Left ventricle myocardium superior (tissue), 1 donor: ENCODE results near the gene SPATS2. TPM values are rescaled to one million over a fixed set of nuclear protein-coding genes. Genes with fewer than 3 reads are reported as not detected.

Source experiments
- ATAC-seq: fragments of 200-7000 bp; cut with Tn5 transposase; one replicate; pipeline ENCODE4 v1.9.1; 2020; ENCODE audit warnings: mild to moderate bottlenecking, moderate library complexity
- DNase-seq: peaks from one replicate; pipeline ENCODE4 v3.0.0-alpha.2; 2020
- intact Hi-C: fragments of 100-400 bp; cut with micrococcal nuclease; formaldehyde crosslinking; loops from one replicate; pipeline ENCODE4 v1.11.0; 2022
- total RNA-seq: library from RNA; stranded (reverse); fragmentation: NEBNext Ultra II Directional; extraction: Animal tissue kit (Norgen Biotek cat#: 25700); gene quantifications from one replicate; pipeline ENCODE4 v1.2.1, GENCODE V29; 2021
- donor health status: DM: no; HTN: yes; CAD: no; lungs with severe emphysema.

Gene SPATS2
- total RNA-seq, 1 donor from 2014 or later, result 5.7 TPM

DNA sequence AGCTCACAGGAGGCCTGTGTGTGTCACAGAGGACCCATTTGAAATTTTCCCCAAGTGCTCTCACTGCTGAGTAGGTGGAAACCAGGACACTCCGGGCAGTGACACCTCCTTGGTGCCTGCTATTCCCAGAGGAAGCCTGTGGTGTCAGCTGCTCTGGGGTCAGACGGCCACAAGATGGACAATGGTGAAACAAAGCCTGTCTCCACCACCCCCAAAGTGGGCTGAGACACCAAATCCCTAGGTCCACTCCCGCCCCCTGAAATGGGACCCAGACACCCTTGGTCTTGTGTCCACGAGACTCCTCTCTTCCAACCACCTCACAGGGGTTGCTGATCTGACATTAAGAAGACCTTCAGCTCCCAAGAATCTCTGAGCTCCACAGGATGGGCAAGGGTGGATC lies 178.6 kb downstream of the SPATS2 start:
- intact Hi-C loops, result no loop called here
- DNase-seq (no peak), ATAC-seq (no peak)

DNA sequence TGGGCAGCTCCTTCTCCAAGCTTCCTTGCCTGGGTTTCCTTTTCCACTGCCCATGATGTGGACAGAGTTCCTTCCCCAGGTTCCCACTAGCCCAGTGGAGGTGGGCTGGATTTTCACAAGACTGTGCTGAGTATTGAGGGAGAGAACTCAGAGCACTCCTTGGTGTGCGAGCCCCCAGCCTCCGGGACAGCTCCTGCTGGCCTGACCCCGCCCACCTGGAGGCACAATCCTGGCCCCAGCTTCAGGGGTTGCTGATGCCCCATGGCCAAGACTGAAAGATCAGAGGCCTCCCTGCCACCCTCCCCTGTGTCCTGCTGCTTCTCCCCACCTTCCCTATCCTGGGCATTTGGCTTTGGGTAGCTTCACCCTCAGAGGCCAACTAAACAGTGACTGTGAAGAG lies 179.2 kb downstream of the SPATS2 start:
- ATAC-seq, result no peak
- intact Hi-C loops, result no loop called here
- DNase-seq, result no peak

DNA sequence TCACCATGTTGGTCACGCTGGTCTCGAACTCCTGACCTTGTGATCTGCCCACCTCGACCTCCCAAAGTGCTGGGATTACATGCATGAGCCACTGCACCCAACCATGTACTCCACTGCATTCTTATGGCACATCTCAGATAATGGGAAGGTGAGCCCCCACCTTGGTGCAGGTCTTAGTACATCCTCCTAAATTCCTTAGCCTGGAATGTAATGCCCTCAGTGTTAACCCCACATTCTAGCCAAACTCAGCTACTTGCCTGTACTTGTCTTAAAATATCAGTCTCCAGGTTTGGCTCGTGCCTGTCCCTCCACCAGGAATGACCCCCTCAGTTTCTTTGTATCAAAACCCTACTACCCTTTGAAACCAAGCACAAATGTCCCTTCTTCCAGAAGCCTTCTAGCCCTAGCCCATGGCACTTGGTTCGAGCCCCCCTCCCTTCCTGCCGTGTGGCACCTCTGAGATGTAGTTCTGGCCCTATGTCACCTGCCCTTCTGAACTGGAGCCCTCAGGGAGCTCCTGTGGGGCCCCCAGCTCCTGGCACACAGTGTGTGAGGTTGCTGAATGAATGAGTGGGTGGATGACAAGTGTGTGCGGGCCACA lies 179.9 kb downstream of the SPATS2 start:
- ATAC-seq (no peak), DNase-seq (no peak)
- intact Hi-C loops, result no loop called here

DNA sequence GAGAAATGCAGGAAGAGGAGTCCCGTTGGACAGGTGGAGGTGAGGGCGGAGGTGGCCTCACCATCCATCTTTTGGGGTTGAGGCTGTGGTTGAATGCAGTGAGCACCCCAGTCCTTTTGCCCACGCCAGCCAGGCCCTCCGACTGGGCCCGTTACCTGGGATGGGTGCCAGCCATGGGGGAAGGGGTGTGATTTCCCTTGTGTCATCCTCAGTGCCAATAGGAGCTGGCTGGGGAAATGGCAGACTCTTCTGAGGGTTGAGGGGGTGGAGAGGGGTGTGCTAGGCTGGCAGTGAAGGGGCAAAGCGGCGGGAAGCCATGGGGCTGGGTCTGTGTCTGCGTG lies 181.2 kb downstream of the SPATS2 start:
- intact Hi-C loops, result no loop called here
- ATAC-seq (no peak), DNase-seq (no peak)

DNA sequence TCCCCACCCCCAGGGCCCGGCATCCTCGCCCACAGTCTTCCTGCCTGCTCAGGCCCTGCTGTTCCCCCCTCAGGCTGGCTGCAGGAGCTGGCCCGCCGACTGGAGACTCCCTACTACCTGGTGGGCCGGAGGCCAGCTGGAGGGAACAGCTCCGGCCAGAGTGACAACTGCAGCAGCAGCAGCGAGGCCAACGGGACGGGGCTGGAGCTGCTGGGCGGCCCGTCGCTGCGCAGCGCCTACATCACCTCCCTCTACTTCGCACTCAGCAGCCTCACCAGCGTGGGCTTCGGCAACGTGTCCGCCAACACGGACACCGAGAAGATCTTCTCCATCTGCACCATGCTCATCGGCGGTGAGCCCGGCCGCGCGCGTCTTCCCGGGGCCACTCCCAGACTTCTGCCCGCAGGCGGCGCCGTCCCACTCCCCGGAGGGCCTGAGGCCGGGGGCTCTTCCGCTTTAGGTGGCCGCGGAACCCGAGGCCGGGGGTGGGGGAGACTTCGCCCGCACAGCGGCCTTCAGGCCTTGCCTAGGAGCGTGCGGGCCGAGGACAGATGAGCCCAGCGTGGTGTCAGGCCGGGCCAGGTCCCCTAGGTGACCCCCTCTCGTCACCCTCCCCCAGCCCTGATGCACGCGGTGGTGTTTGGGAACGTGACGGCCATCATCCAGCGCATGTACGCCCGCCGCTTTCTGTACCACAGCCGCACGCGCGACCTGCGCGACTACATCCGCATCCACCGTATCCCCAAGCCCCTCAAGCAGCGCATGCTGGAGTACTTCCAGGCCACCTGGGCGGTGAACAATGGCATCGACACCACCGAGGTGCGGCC lies 181.8 kb downstream of the SPATS2 start:
- intact Hi-C loops, result no loop called here
- DNase-seq, result peak; percentile 71
- peak; percentile 32 for ATAC-seq

DNA sequence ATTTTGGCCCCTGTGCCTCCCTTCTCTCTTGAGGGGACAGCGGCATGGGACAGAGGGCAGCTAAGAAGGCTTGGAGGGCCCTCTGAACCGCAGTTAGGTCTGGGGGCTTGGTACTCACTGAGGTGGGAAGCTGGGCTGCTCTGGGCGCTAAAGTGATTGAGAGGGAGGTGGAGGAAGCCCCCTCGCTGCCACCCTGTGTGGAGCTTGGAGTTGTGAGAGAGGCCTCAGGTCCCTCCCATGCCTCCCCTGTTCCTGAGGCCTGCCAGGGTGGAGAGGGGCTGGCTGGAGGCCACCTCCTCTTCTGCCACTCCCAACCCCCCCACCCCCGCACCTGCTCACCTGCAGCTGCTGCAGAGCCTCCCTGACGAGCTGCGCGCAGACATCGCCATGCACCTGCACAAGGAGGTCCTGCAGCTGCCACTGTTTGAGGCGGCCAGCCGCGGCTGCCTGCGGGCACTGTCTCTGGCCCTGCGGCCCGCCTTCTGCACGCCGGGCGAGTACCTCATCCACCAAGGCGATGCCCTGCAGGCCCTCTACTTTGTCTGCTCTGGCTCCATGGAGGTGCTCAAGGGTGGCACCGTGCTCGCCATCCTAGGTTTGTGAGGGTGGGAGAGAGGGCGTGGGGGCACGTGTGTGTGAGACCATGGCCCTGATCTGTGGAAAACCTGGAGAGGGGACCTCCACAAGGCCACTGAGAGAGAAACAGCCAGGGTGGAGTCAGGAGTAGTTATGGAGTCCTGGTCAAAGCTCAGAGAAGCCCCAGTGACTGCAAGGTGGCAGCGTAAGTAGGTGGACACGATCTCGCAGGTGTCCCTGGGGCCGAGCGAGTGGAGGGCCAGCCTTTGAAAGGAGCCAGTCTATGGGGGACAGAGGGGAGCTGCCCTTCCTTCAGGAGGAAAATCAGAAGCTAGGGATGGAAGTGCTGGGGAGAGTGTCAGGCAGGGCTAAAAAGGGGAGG lies 182.8 kb downstream of the SPATS2 start:
- ATAC-seq, result no peak
- intact Hi-C loops, result no loop called here
- DNase-seq, result no peak

DNA sequence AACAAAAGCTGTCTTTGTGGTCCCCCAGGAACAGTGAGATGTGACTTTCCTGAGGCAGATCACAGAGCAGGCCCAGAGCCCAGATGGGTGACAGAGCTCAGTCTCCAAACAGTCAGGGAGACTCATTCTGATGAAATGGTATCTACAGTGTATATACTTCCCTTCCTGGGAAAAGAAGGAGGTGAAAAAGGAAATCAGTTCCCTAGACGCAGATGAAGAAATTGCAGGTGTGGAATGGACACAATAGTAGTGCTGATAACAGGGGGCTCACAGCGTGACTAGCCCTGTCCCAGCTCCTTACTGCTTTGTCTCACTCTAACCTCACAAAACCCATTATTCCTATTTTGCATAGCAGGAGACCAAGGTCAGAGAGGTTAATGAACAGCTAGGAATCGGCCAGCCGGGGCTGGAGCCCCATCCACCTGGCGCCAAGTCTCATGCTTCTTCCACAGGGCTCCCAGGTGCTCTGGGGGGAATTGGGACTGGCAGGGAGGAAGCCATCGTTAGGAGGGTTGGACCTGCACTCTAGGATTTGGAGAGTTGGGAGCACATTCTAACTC lies 183.5 kb downstream of the SPATS2 start:
- no peak for ATAC-seq
- intact Hi-C loops, result no loop called here
- no peak for DNase-seq

DNA sequence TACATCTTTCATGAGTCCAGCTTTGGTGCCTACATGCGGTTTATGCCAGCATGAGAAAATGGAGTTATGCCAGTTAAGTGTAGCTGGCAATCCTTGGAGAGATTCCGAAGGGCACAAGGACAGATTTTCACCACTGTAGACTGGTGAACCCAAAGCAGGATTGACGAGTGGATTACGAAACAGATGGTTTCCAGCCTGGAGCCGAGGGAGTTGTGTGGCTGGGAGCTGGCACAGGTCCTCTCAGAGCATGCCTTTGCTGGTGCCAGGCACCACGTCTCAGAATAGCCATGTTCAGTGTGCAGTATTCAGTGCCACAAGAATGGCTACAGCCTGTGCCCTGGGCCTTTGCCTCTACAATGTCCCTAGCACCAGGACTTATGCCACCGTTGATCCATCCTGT lies 184.8 kb downstream of the SPATS2 start:
- intact Hi-C loops, result no loop called here

DNA sequence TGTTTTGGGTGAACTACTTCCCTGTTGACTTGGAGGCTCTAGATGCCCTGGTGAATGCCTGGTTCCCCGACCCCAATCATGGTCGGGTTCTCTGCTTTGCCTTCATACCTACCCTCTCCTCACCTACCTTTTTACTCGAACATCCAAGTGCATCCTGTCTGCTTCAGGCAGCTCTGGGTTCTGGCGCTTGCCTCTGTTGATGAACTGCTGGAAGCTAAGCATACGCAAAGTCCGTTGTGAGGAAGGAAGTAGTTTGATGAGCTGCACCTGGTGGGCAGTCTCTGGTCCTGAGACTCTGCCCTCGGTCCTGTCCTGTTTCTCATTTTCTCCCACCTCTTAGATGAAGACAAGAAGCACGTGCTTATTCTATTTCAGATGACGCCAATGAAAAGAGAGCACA lies 185.2 kb downstream of the SPATS2 start:
- ATAC-seq (no peak), DNase-seq (no peak)
- intact Hi-C loops, result no loop called here

More for the DNA sequence above, 184.8 kb downstream of the SPATS2 start:
- ATAC-seq, result peak; percentile 76
- peak; percentile 65 for DNase-seq

DNA sequence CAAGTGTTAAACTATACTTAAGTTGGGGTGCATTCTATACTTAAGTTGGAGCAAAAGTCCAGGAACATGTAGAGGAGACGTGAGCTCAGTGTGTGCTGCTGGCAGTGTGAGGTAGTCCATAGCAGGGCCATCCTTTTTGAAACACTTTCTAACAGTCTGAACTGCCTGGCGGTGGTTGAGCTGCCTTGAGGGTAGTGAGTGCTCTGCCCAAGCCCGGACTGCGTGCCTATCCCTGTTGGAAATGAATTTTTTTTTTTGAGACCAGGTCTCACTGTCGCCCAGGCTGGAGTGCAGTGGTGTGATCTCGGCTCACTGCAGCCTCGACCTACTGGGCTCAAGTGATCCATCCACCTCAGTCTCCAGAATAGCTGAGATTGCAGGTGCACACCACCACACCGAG lies 185.6 kb downstream of the SPATS2 start:
- intact Hi-C loops, result no loop called here
- DNase-seq (no peak), ATAC-seq (no peak)

DNA sequence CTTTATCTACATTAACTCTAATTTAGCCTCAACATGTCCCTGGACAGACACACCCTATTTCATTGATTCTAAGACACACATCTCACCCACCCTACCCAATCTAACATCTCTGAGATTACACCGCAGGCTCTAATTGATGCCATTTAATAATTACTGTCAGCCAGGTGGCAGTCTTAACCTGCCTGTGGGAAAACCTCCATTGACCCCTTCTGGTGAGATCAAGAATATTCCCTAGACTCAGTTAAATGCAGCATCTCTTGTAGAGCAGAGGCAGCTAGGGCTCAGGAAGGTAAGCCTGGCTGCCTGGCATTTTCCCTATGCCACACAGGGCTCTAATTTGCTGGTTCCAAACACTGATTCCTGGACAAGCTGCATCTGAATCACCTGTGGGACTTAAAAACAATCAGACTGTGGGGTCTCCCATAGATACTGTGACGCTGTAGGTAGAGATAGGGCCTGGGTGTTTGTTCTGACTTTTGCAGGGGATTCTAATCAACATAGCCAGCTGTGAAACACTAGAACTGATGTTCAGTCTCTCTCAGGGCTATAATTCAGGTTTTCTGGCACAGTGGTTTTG lies 186.3 kb downstream of the SPATS2 start:
- intact Hi-C loops, result no loop called here
- DNase-seq (no peak), ATAC-seq (peak; percentile 9)

DNA sequence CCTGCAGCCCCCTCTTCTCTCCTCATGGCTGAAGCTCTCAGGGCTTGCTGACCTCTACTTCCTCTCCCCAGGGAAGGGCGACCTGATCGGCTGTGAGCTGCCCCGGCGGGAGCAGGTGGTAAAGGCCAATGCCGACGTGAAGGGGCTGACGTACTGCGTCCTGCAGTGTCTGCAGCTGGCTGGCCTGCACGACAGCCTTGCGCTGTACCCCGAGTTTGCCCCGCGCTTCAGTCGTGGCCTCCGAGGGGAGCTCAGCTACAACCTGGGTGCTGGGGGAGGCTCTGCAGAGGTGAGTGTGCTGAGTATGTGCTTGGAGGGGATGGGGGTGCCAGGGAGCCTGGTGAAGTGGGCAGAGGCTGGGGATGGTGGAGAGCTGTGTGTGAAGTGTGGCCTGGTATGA lies 187.0 kb downstream of the SPATS2 start:
- ATAC-seq, result no peak
- intact Hi-C loops, result no loop called here
- DNase-seq, result no peak

DNA sequence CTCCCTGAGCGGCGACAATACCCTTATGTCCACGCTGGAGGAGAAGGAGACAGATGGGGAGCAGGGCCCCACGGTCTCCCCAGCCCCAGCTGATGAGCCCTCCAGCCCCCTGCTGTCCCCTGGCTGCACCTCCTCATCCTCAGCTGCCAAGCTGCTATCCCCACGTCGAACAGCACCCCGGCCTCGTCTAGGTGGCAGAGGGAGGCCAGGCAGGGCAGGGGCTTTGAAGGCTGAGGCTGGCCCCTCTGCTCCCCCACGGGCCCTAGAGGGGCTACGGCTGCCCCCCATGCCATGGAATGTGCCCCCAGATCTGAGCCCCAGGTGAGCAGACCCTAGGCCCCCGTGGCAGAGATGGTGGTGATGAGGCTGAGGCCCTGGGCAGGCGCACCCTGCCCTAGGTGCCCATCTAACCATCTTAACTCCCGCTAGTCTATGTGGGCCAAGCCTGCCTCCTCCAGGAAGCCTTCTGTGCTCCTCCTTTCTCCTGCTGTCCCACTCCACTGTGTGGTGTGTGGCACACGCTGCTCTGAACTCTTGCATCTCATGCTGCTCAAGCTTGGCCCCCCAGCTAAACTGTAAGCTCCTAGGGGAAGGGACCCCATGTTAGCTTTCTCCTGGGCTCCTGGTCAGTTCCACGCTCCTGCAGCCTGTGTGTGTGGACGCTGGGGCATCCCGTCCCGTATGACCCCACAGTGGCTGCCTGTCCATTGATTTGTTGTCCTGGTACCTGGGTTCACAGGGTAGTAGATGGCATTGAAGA lies 188.5 kb downstream of the SPATS2 start:
- no peak for DNase-seq
- intact Hi-C loops, result no loop called here
- ATAC-seq, result no peak

DNA sequence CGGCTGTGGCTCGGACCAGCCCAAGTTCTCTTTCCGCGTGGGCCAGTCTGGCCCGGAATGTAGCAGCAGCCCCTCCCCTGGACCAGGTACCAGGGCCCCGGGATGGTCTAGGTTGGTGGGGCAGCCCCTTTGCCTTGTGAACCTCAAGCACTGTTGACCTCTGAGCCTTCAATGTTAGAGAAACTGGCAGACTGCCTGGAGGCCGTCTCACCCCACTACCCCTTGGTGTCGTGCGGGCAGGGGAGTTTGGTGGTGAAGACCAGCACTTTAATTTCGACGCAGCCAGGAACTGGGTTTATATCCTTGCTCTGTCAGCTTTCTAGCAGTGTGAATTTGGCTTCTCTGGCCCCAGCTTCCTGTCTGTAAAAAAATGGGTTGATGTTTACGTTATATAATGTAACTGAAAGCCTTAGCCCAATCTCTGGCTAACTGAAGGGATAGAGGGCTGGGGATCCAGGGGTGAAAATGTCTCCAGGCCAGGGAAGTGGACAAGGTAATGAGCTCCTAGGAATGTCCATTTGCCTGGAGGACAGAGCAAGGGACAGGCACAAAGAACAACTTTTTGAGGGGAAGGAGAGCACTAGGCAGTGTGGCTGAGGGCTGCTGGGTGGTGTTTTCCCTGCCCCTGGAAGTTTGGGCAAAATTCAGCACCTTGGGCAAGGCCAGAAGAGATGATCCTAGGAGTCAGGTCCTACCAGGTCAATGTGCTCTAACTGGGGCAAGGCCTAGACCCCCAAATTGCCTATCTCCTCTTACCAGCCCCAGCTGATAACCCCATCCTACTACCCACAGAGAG lies 189.3 kb downstream of the SPATS2 start:
- intact Hi-C loops, result no loop called here
- no peak for ATAC-seq
- DNase-seq, result no peak

DNA sequence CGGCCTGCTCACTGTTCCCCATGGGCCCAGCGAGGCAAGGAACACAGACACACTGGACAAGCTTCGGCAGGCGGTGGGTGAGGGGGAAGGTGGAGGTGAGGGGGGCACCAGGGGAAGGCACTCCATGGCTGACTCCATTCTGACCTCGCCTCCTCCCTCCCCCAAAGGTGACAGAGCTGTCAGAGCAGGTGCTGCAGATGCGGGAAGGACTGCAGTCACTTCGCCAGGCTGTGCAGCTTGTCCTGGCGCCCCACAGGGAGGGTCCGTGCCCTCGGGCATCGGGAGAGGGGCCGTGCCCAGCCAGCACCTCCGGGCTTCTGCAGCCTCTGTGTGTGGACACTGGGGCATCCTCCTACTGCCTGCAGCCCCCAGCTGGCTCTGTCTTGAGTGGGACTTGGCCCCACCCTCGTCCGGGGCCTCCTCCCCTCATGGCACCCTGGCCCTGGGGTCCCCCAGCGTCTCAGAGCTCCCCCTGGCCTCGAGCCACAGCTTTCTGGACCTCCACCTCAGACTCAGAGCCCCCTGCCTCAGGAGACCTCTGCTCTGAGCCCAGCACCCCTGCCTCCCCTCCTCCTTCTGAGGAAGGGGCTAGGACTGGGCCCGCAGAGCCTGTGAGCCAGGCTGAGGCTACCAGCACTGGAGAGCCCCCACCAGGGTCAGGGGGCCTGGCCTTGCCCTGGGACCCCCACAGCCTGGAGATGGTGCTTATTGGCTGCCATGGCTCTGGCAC lies 190.1 kb downstream of the SPATS2 start:
- intact Hi-C loops, result no loop called here
- ATAC-seq (no peak), DNase-seq (no peak)

DNA sequence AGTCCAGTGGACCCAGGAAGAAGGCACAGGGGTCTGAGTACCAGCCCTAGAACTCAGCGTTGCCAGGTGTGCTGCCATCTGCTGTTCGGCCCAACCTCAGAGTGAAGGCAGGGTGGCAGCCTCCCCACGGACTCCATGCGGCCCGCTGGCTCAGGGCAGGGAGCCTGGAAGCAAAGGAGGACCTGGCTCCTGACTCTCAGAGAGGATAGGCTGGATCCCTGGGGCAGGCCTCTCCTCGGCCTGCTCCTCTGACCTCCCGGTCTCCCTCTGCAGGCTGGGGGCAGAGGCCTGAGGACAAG lies 190.6 kb downstream of the SPATS2 start:
- ATAC-seq (peak; percentile 27), DNase-seq (no peak)
- intact Hi-C loops, result no loop called here

DNA sequence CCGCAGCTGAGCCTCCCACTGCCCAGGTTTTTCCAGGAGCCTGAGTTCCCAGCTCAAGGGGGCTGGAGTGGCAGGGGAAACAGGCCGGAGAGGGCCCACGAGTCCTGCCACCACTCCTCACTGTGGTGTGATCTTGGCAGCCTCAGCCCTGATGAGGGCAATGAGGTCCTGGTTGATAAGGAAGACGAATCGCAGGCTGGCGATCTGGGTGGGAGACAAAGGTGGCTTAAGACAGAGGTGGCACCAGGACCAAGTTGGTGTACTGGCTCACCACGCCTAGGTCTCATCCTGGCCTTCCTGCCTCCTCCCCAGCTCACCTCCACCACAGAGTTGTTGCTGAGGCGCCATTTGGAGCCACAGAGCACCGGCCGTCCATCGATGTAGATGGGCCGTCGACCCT lies 191.3 kb downstream of the SPATS2 start:
- intact Hi-C loops, result no loop called here
- DNase-seq, result no peak
- no peak for ATAC-seq
